Neural progenitor cell (in vitro differentiated cells): ENCODE data around the gene NUDT3. TPM values are rescaled to one million over a fixed set of nuclear protein-coding genes. Genes with fewer than 3 reads are reported as not detected.

Experiments used
- DNase-seq: peaks from one replicate; pipeline ENCODE4 v3.0.0-alpha.2; 2016; ENCODE audit warnings: low spot score
- H2AFZ ChIP-seq: fragments of 200-600 bp; sonication (generic); replicated peaks from 2 replicates; pipeline ENCODE4 v1.6.1; 2016; ENCODE audit warnings: antibody characterized with exemption
- H3F3A ChIP-seq: fragments of 200-600 bp; sonication (generic); 2 replicates; pipeline ENCODE4 v1.6.1; 2016; ENCODE audit warnings: antibody characterized with exemption, low read depth
- H3K27ac ChIP-seq: fragments of 200-600 bp; sonication (generic); 2 replicates; pipeline ENCODE4 v1.5.1; 2016; ENCODE audit warnings: mild to moderate bottlenecking
- H3K27me3 ChIP-seq: fragments of 200-600 bp; sonication (generic); 2 replicates; pipeline ENCODE4 v1.6.1; 2016; ENCODE audit warnings: mild to moderate bottlenecking, moderate library complexity
- H3K36me3 ChIP-seq: fragments of 200-600 bp; sonication (generic); 2 replicates; pipeline ENCODE4 v1.5.1; 2016
- H3K4me1 ChIP-seq: fragments of 200-600 bp; sonication (generic); 2 replicates; pipeline ENCODE4 v1.6.1; 2016; ENCODE audit warnings: mixed run types
- H3K4me2 ChIP-seq: fragments of 200-600 bp; sonication (generic); 2 replicates; pipeline ENCODE4 v1.6.1; 2016
- H3K4me3 ChIP-seq: fragments of 200-600 bp; sonication (generic); 2 replicates; pipeline ENCODE4 v1.5.1; 2016
- H3K79me2 ChIP-seq: fragments of 200-600 bp; sonication (generic); 2 replicates; pipeline ENCODE4 v1.6.1; 2016; ENCODE audit warnings: low read depth
- H3K9ac ChIP-seq: fragments of 200-600 bp; sonication (generic); 2 replicates; pipeline ENCODE4 v1.6.1; 2016
- H3K9me3 ChIP-seq: fragments of 200-600 bp; sonication (generic); 2 replicates; pipeline ENCODE4 v1.5.1; 2016; ENCODE audit warnings: low read depth
- H4K20me1 ChIP-seq: fragments of 200-600 bp; sonication (generic); 2 replicates; pipeline ENCODE4 v1.6.1; 2016; ENCODE audit warnings: low read depth
- H3K27ac Mint-ChIP-seq: 3 replicates; pipeline ENCODE4 v1.8.0; 2021; ENCODE audit warnings: mixed read lengths
- H3K27me3 Mint-ChIP-seq: 2 replicates; pipeline ENCODE4 v1.8.0; 2022; ENCODE audit warnings: low read depth, mild to moderate bottlenecking, inconsistent platforms, moderate library complexity, mixed read lengths; ENCODE audit not compliant: insufficient read depth
- H3K36me3 Mint-ChIP-seq: 3 replicates; pipeline ENCODE4 v1.8.0; 2021; ENCODE audit warnings: mixed read lengths
- H3K4me1 Mint-ChIP-seq: 3 replicates; pipeline ENCODE4 v1.8.0; 2021; ENCODE audit warnings: mixed read lengths
- H3K4me3 Mint-ChIP-seq: 3 replicates; pipeline ENCODE4 v1.8.0; 2021; ENCODE audit warnings: mild to moderate bottlenecking, moderate library complexity, mixed read lengths
- H3K9me3 Mint-ChIP-seq: 3 replicates; pipeline ENCODE4 v1.8.0; 2020; ENCODE audit warnings: mixed read lengths
- CTCF ChIP-seq: fragments of 200-600 bp; sonication (generic); IDR thresholded peaks from 2 replicates; pipeline ENCODE4 v1.5.1; 2017; ENCODE audit warnings: antibody characterized with exemption, mild to moderate bottlenecking
- EZH2 ChIP-seq: fragments of 200-600 bp; sonication (generic); IDR thresholded peaks from 2 replicates; pipeline ENCODE4 v1.6.1; 2017; ENCODE audit warnings: antibody characterized with exemption, mild to moderate bottlenecking, moderate library complexity
- EZH2phosphoT487 ChIP-seq: fragments of 200-600 bp; sonication (generic); IDR thresholded peaks from 2 replicates; pipeline ENCODE4 v1.6.1; 2017; ENCODE audit warnings: antibody characterized with exemption
- total RNA-seq: library from RNA; depleted of rRNA; stranded (reverse); fragments of >200 nt; gene quantifications from 2 replicates; pipeline ENCODE4 v1.2.3, GENCODE V29; 2015; ENCODE audit warnings: low replicate concordance

NUDT3 gene
- total RNA-seq, 1 donor from 2014 or later = 35.7 TPM

- Mint-ChIP-seq H3K4me3 (no peak overlapping the region), H3K27ac (no peak overlapping the region), H3K4me1 (peaks cover 6% of the 10 kb centered on the region), H3K27me3 (no peaks in the 10 kb centered on the region), H3K36me3 (peaks cover 13% of the 10 kb centered on the region), H3K9me3 (no peaks in the 10 kb centered on the region)
- no peak for DNase-seq
- Histone ChIP-seq H4K20me1 (peaks cover 42% of the 10 kb centered on the region), H3K79me2 (peaks cover 1% of the 10 kb centered on the region), H3K27me3 (no peaks in the 10 kb centered on the region), H3K27ac (no peak overlapping the region), H2AFZ (no peak overlapping the region), H3K9ac (no peak overlapping the region), H3K9me3 (no peaks in the 10 kb centered on the region), H3F3A (no peaks in the 10 kb centered on the region), H3K4me1 (no peaks in the 10 kb centered on the region), H3K36me3 (no peaks in the 10 kb centered on the region), H3K4me2 (no peak overlapping the region), H3K4me3 (no peak overlapping the region)
- no peak for TF ChIP-seq EZH2
- TF ChIP-seq CTCF = no peak
- TF ChIP-seq EZH2phosphoT487 = no peak
Observed at GRCh38 chr6:34338377-34338776, 54.1 kb downstream of the NUDT3 start.

- Mint-ChIP-seq H3K27ac (no peak overlapping the region), H3K4me1 (peaks cover 2% of the 10 kb centered on the region), H3K9me3 (no peaks in the 10 kb centered on the region), H3K4me3 (no peak overlapping the region), H3K36me3 (peaks cover 6% of the 10 kb centered on the region), H3K27me3 (no peaks in the 10 kb centered on the region)
- no peak for TF ChIP-seq EZH2phosphoT487
- no peak for TF ChIP-seq CTCF
- no peak for TF ChIP-seq EZH2
- Histone ChIP-seq H3K27me3 (no peaks in the 10 kb centered on the region), H3K27ac (no peak overlapping the region), H3K36me3 (peaks cover 4% of the 10 kb centered on the region), H3K4me3 (no peak overlapping the region), H3K4me2 (no peak overlapping the region), H3F3A (no peaks in the 10 kb centered on the region), H3K4me1 (no peaks in the 10 kb centered on the region), H3K79me2 (no peaks in the 10 kb centered on the region), H3K9ac (no peak overlapping the region), H3K9me3 (no peaks in the 10 kb centered on the region), H4K20me1 (peaks cover 28% of the 10 kb centered on the region), H2AFZ (no peak overlapping the region)
- DNase-seq = no peak
Observed at GRCh38 chr6:34334796-34335416, 57.6 kb downstream of the NUDT3 start.

- no peaks in the 10 kb centered on the region for H3K79me2 ChIP-seq
- DNase-seq = no peak
- no peaks in the 10 kb centered on the region for H3K4me1 ChIP-seq
- no peak overlapping the region for H3K27ac ChIP-seq
- no peak overlapping the region for H2AFZ ChIP-seq
- Mint-ChIP-seq H3K4me3 (no peak overlapping the region), H3K4me1 (peaks cover 2% of the 10 kb centered on the region), H3K27ac (no peak overlapping the region), H3K9me3 (no peaks in the 10 kb centered on the region), H3K36me3 (peaks cover 6% of the 10 kb centered on the region), H3K27me3 (no peaks in the 10 kb centered on the region)
- H4K20me1 ChIP-seq = peaks cover 22% of the 10 kb centered on the region
- no peaks in the 10 kb centered on the region for H3F3A ChIP-seq
- no peak overlapping the region for H3K4me3 ChIP-seq
- no peak for TF ChIP-seq EZH2
- no peak for TF ChIP-seq EZH2phosphoT487
- no peak for TF ChIP-seq CTCF
- H3K27me3 ChIP-seq = no peaks in the 10 kb centered on the region
- no peaks in the 10 kb centered on the region for H3K9me3 ChIP-seq
- H3K4me2 ChIP-seq = no peak overlapping the region
- H3K9ac ChIP-seq = no peak overlapping the region
- H3K36me3 ChIP-seq = peaks cover 4% of the 10 kb centered on the region
Observed at GRCh38 chr6:34333858-34334257, 58.6 kb downstream of the NUDT3 start.
